ENCODE results near the gene SLC9A1.

The SLC9A1 gene

DNA sequence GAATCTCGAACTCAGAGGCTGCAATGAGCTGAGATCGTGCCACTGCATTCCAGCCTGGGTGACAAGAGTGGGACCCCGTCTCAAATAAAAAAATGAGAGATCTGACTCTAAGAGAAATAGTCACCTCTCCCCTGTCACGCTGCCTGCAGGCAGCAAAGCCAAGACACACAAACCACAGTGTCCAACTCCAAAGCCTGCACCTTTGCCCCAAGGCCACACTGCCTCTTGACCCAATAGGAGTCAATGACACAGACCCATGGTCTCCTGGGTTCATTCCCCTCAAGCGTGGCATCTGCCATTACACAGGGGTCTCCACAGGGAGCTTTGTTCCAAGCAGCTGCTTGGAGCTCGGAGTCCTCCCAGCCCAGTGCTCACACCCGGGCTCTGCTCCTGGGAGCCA, 46.3 kb downstream of the SLC9A1 start:
- TF ChIP-seq, protein P1, sequence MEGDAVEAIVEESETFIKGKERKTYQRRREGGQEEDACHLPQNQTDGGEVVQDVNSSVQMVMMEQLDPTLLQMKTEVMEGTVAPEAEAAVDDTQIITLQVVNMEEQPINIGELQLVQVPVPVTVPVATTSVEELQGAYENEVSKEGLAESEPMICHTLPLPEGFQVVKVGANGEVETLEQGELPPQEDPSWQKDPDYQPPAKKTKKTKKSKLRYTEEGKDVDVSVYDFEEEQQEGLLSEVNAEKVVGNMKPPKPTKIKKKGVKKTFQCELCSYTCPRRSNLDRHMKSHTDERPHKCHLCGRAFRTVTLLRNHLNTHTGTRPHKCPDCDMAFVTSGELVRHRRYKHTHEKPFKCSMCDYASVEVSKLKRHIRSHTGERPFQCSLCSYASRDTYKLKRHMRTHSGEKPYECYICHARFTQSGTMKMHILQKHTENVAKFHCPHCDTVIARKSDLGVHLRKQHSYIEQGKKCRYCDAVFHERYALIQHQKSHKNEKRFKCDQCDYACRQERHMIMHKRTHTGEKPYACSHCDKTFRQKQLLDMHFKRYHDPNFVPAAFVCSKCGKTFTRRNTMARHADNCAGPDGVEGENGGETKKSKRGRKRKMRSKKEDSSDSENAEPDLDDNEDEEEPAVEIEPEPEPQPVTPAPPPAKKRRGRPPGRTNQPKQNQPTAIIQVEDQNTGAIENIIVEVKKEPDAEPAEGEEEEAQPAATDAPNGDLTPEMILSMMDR (IDR thresholded peaks at IDR 0.05) = no peak
- Histone ChIP-seq H3K4me3 (no peak overlapping the region), H3K27ac (no peak overlapping the region)
- no peak for DNase-seq (ENCODE audit: low spot score)

DNA sequence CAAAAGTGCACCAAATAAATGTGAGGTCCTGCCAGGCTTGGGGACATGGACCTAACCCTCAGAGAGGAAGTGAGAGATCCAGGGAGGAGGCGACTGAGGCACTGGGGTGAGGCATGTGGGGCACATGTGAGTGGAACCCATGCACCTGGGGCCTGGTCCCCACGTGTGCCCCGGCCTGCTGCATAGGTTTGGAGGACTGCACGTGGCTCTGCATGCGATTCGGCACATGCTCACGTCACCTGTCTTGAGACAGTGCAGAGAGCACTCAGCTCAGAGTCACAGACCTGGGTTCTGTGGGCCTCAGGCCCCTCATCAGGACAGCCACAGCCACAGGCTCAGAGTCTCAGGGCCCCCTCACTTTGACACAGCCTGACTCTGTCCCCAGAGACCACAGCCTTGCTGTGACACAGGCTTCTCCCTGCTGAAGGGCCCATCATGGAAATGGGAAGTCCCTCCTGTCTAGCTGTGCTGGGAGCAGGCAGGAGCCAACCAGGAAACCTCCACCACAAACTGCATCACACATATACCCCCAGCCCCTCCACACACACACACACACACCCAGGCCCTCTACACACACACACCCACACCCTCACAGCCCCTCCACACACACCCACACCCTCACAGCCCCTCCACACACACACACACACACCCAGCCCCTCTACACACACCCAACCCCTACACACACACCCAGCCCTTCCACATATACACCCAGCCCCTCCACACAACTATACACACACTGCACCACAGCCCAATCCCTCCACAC, 48.2 kb downstream of the SLC9A1 start:
- Histone ChIP-seq H3K27ac (no peak overlapping the region), H3K4me3 (no peak overlapping the region)
- no peak for DNase-seq (ENCODE audit: low spot score)
- TF ChIP-seq, protein P1 (IDR thresholded peaks at IDR 0.05) = no peak

DNA sequence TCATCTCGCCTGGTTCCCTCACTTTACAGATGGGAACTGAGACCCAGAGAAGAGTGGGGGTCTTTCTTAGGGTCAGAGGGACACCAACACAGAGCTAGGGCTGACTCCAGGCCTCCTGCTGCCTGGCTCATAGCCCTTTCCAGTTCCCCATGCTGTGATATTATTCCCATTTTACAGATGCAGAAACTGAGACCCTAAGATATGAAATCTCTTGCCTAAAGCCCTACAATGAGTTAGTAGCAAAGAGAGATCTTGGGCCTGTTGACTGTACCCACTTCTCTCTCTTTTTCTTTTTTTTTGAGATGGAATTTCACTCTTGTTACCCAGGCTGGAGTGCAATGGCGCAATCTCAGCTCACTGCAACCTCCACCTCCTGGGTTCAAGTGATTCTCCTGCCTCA, 49.9 kb downstream of the SLC9A1 start:
- H3K27ac ChIP-seq = no peak overlapping the region
- no peak for DNase-seq (ENCODE audit: low spot score)
- TF ChIP-seq, protein P1 (IDR thresholded peaks at IDR 0.05) = no peak
- no peak overlapping the region for H3K4me3 ChIP-seq

DNA sequence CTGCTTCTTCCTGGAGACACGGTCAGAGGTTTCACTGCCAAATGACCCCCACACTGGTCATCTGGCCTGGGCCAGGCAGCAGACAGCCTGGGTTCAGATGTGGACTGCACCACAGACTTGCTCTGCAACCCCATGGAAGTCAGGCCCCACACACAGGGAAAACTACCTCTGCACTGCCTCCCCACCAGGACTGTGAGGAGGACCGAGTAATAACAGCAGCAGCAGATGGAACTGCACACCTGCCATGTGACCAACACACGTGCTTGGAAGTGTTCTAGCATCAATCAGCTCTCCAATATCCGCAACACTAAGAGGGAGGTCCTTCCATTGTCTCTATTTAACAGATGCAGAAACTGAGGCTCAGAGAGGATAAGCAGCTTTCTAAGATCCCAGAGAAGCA, 51.4 kb downstream of the SLC9A1 start:
- H3K27ac ChIP-seq = no peak overlapping the region
- TF ChIP-seq, protein P1 (IDR thresholded peaks at IDR 0.05) = no peak
- no peak for DNase-seq (ENCODE audit: low spot score)
- no peak overlapping the region for H3K4me3 ChIP-seq

DNA sequence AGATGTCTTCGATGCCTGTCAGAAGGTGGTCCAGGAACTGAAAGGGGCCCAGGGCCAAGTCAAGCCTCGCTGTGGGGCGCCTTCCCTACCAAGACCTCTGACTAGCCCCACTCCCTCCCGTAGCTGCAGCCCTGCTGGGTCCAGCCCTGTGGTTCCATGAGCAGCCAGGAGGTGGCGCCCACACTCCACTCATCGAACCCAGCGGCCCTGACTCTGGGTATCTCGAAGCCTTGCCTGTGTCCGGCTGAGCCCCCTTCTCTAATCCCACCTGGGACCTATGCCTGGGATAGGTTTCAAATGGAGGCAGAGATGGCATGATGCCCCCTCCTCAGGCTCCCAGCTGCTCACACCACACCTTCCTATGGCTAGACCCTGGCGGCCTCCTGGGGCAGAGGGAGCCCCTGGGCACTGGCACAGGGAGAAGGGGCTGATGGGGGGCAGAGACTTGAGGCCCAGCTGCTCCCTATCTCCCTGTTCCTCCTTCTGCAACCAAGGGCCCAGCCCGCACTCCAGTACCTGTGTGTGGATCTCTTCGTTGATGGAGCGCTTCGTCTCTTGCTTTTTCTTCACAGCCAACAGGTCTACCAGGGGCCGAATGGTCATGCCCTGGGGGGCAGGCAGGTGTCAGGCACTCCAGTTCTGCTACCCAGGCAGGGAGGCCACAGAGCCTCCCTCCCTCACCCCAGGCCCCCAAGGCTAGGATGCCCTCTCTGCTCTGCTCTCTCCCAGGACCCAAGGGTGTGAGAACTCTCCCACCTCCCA, 52.0 kb downstream of the SLC9A1 start:
- no peak for DNase-seq (ENCODE audit: low spot score)
- Histone ChIP-seq H3K4me3 (no peak overlapping the region), H3K27ac (no peak overlapping the region)
- TF ChIP-seq, protein P1 (IDR thresholded peaks at IDR 0.05) = peak; percentile 93

DNA sequence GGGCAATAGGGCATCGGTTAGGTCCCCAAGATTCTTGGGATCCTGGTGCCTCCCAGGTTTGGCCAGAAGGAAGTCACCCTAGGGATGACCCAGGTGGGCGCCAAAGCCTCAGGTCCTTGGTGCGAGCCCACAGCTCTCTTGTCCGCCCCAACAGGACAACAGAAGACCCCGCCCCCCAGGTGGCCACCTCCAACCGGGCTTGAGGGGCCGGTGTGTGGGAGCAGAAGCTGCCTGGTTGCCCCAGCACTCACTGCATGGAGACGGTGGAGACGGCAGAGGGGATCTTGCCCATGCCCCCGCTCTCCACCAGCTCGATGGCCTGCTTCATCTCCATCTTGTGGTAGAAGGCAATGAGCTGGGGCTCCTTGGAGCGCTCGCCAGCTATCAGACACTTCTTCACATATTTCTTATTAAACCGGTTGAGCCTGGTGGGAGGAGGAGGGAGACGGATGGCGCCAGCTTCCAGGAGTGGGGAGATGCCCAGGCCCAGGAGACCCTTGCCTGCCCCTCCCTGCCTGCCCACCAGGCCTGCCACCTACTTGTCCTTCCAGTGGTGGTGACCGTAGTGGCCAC, 52.7 kb downstream of the SLC9A1 start:
- H3K27ac ChIP-seq = no peak overlapping the region

More for the DNA sequence above, 52.7 kb downstream of the SLC9A1 start:
- no peak overlapping the region for H3K4me3 ChIP-seq
- TF ChIP-seq, protein P1 (IDR thresholded peaks at IDR 0.05) = no peak
- DNase-seq (ENCODE audit: low spot score) = no peak
